Measurements from ENCODE around the gene CLDN5. TPM values are rescaled to one million over a fixed set of nuclear protein-coding genes. Genes with fewer than 3 reads are reported as not detected.

The CLDN5 gene
- polyA plus RNA-seq (ENCODE audit: low read depth in 6 of 6) = 1 to 10 TPM in 4 of 6 donors, under 1 TPM in 1, not detected in 1; 0.31 to 2.4 (median 2.0) TPM

- ATAC-seq (ENCODE audit: low read depth in 2 of 2) = no peak
- peaks cover 6 to 7% (median 6%) of the 10 kb centered on the region in 3 donors for H3K4me1 Mint-ChIP-seq
- peaks cover 6 to 54% (median 39%) of the 10 kb centered on the region in 3 donors for H3K27me3 Mint-ChIP-seq
- peak within 1 kb of the TSS in 6 of 8 donors; percentile 56 to 78 (median 68) for H3K4me3 Mint-ChIP-seq
- no peaks in the 10 kb centered on the region for H3K9me3 Mint-ChIP-seq
- H3K36me3 Mint-ChIP-seq = no peaks in the 10 kb centered on the region
- H3K27ac Mint-ChIP-seq = no peak within 1 kb of the TSS
- DNase-seq = no peak
Measured at GRCh38 chr22:19524170-19525115, at the start of gene CLDN5. Gene CLDN5 (minus strand): TSS chr22:19524410. CDS start chr22:19524255, 155 bp downstream.

GRCh38 chr22:19571995-19572394 lies 47.8 kb upstream of the CLDN5 start:
- Mint-ChIP-seq H3K4me1 (no peaks in the 10 kb centered on the region), H3K27ac (no peak overlapping the region), H3K4me3 (no peak overlapping the region), H3K9me3 (peaks cover 0 to 3% (median 0%) of the 10 kb centered on the region in 7 donors), H3K36me3 (no peaks in the 10 kb centered on the region), H3K27me3 (peaks cover 13 to 43% (median 33%) of the 10 kb centered on the region in 3 donors)
- ATAC-seq (ENCODE audit: low read depth in 2 of 2) (no peak), DNase-seq (no peak)

DNA sequence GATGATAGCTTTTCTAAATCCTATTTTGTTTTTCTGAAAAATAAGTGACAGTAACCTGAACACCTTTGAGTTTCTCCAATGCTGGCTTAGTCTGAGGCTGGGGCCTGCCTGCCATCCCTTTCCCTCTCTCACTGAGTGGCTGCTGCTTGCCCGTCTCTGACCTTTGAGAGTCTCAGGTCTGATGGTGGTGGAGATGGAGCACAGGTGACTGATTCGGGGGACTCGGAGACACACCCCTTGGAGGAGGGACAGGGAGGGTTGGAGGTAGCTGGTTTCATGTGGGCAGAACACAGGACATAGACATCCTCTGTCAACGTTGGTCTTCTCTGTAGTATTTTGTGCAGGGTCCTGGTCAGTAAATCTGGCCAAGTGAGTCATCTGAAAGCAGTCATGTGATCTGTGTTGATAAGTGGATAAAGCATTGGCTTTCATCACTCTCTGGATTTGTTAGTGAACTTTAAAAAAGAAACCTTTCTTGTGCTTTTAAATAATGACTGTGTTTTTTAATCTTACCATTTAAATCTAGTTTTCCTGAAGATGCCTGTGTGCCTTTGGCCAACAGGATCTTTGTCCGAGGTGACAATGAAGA lies 47.1 kb upstream of the CLDN5 start:
- ATAC-seq (ENCODE audit: low read depth in 2 of 2) (no peak), DNase-seq (no peak)
- Mint-ChIP-seq H3K36me3 (no peaks in the 10 kb centered on the region), H3K4me1 (no peaks in the 10 kb centered on the region), H3K27ac (peak overlapping the region in 1 of 6 donors; percentile 32), H3K4me3 (no peak overlapping the region), H3K27me3 (peaks cover 13 to 41% (median 36%) of the 10 kb centered on the region in 3 donors), H3K9me3 (peaks cover 0 to 3% (median 0%) of the 10 kb centered on the region in 7 donors)

GRCh38 chr22:19569976-19570375 lies 45.8 kb upstream of the CLDN5 start:
- ATAC-seq (ENCODE audit: low read depth in 2 of 2) = no peak
- Mint-ChIP-seq H3K27ac (no peak overlapping the region), H3K4me3 (no peak overlapping the region)

DNA sequence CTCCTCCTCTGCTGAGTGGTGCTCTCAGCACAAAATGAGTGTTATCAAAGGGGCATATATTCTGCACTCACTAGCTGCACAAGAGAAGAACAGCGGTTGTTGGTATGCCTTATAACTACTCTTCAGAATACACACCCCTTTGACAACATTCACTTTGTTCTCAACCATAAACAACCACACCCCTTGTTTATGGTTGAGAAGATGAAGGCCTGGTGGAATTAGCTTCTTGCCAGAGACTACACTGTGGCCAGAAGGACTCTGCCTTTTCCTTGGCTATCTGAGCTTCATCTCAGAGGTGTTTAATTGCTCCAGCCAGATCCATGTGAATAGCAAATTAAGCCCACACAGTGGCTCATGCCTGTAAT lies 45.0 kb upstream of the CLDN5 start:
- no peak overlapping the region for H3K4me3 Mint-ChIP-seq

More at GRCh38 chr22:19569976-19570375, 45.8 kb upstream of the CLDN5 start:
- Mint-ChIP-seq H3K27me3 (peaks cover 9 to 42% (median 35%) of the 10 kb centered on the region in 3 donors), H3K36me3 (no peaks in the 10 kb centered on the region), H3K4me1 (no peaks in the 10 kb centered on the region), H3K9me3 (peaks cover 0 to 3% (median 0%) of the 10 kb centered on the region in 7 donors)
- no peak for DNase-seq

GRCh38 chr22:19568337-19569275 lies 44.4 kb upstream of the CLDN5 start:
- ATAC-seq (ENCODE audit: low read depth in 2 of 2) (no peak), DNase-seq (no peak)
- no peak overlapping the region for H3K27ac Mint-ChIP-seq
- peaks cover 8 to 33% (median 27%) of the 10 kb centered on the region in 3 donors for H3K27me3 Mint-ChIP-seq
- H3K36me3 Mint-ChIP-seq = no peaks in the 10 kb centered on the region
- no peaks in the 10 kb centered on the region for H3K4me1 Mint-ChIP-seq
- H3K4me3 Mint-ChIP-seq = no peak overlapping the region
- H3K9me3 Mint-ChIP-seq = peaks cover 0 to 9% (median 2%) of the 10 kb centered on the region in 7 donors

More for the DNA sequence above, 45.0 kb upstream of the CLDN5 start:
- Mint-ChIP-seq H3K36me3 (no peaks in the 10 kb centered on the region), H3K9me3 (peaks cover 0 to 5% (median 2%) of the 10 kb centered on the region in 7 donors), H3K4me1 (no peaks in the 10 kb centered on the region), H3K27ac (no peak overlapping the region), H3K27me3 (peaks cover 8 to 39% (median 33%) of the 10 kb centered on the region in 3 donors)
- ATAC-seq (ENCODE audit: low read depth in 2 of 2) = no peak
- no peak for DNase-seq

DNA sequence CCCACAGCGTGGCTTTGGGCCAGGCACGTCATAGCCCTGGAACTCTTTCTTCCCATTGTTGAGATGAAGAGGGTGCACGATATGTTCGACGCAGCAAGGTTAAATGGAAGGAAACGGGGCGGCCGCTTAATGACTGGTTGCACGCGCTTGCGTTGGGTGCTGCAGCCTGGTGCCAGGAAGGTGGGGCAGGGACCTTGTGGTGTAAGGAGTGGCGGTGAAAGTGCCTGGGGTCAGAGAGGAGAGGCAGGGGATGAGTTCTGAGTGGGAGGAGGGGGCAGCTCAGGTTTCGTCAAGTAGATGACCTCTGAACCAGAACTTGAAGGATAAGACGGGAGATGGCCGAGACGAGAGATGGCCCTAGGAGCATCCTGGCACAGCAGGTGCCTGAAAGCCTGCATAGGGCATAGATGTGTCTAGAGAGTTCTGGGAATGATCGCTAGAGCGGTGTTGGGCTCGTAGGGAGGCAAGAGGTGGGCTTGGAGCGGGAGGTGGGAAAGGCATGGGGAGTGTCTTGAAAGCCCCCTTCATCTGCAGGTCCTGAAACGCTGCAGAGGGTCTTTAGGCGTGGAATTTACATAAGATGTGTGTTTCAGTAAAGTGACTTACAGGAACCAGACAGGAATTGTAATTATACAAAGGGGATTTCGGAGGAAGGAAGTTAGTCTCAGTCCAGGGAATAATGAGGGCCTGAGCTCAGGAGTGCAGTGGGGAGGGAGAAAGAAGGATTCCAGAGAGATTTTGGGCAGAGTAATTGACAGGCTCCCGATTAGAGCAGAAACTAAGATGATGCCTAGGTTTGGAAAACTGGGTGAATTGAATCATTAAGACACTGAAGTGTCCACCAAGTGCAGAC lies 43.2 kb upstream of the CLDN5 start:
- DNase-seq = no peak
- peaks cover 0 to 9% (median 2%) of the 10 kb centered on the region in 7 donors for H3K9me3 Mint-ChIP-seq
- no peaks in the 10 kb centered on the region for H3K36me3 Mint-ChIP-seq
- H3K4me1 Mint-ChIP-seq = no peaks in the 10 kb centered on the region
- H3K27me3 Mint-ChIP-seq = peaks cover 8 to 30% (median 24%) of the 10 kb centered on the region in 3 donors
- H3K4me3 Mint-ChIP-seq = no peak overlapping the region
- no peak for ATAC-seq (ENCODE audit: low read depth in 2 of 2)
- H3K27ac Mint-ChIP-seq = peak overlapping the region in 1 of 6 donors; percentile 45

- Mint-ChIP-seq H3K4me3 (peak overlapping the region in 1 of 8 donors; percentile 13), H3K36me3 (no peaks in the 10 kb centered on the region), H3K9me3 (peaks cover 0 to 9% (median 2%) of the 10 kb centered on the region in 7 donors), H3K27me3 (peaks cover 8 to 30% (median 24%) of the 10 kb centered on the region in 3 donors), H3K27ac (no peak overlapping the region), H3K4me1 (no peaks in the 10 kb centered on the region)
- no peak for ATAC-seq (ENCODE audit: low read depth in 2 of 2)
- no peak for DNase-seq
Measured at GRCh38 chr22:19566279-19567156, 42.3 kb upstream of the CLDN5 start.

- Mint-ChIP-seq H3K9me3 (peaks cover 0 to 9% (median 2%) of the 10 kb centered on the region in 7 donors), H3K36me3 (no peaks in the 10 kb centered on the region), H3K4me1 (no peaks in the 10 kb centered on the region), H3K27ac (no peak overlapping the region), H3K27me3 (peaks cover 8 to 30% (median 24%) of the 10 kb centered on the region in 3 donors), H3K4me3 (no peak overlapping the region)
- no peak for ATAC-seq (ENCODE audit: low read depth in 2 of 2)
- no peak for DNase-seq
Measured at GRCh38 chr22:19565382-19566278, 41.4 kb upstream of the CLDN5 start.

DNA sequence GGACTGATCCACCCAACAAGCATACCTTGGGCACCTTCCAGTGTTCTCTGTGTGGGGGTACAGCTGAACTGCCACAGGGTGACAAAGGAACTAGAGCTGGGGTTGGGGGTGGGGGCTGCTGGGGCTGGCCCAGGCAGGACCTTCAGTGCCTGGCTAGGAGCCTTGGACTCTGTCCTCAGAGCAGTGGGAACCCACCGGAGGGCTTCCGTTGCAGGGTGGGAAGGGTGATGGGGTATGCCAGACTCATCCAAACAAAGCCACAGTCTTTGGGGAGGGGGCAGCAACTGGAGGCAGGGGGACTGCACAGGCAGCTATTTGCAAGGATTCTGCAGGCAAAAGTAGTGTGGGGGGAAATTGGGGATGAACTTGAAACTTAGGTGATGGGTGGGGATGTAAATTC lies 35.7 kb upstream of the CLDN5 start:
- no peaks in the 10 kb centered on the region for H3K4me1 Mint-ChIP-seq
- DNase-seq = no peak
- peaks cover 5 to 21% (median 18%) of the 10 kb centered on the region in 3 donors for H3K27me3 Mint-ChIP-seq
- no peak for ATAC-seq (ENCODE audit: low read depth in 2 of 2)
- no peak overlapping the region for H3K4me3 Mint-ChIP-seq
- H3K9me3 Mint-ChIP-seq = peaks cover 0 to 9% (median 1%) of the 10 kb centered on the region in 7 donors
- no peaks in the 10 kb centered on the region for H3K36me3 Mint-ChIP-seq
- peak overlapping the region in 1 of 6 donors; percentile 42 for H3K27ac Mint-ChIP-seq

All from naive B cell (primary cell).